ENCODE data around the gene SCN4B. TPM values are rescaled to one million over a fixed set of nuclear protein-coding genes. Genes with fewer than 3 reads are reported as not detected.

The SCN4B gene
- polyA plus RNA-seq, 1 experiment, result 0.43 TPM

- DNase-seq (ENCODE audit: low read depth), result no peak
- ChIA-PET POLR2A (no interaction called here), CTCF (interaction anchor here (1.0 kb wide), 1 partner anchor 20 kb away, joined by 3 read pairs; no protein-coding TSS in a partner anchor)
- H3K27me3 ChIP-seq (ENCODE audit: control insufficient read depth, insufficient read depth, low read length), result peaks cover 6% of the 10 kb centered on the region
- no peak overlapping the region for H3K4me3 ChIP-seq (ENCODE audit: low read depth, low read length)
- no peaks in the 10 kb centered on the region for H3K36me3 ChIP-seq (ENCODE audit: control insufficient read depth, insufficient read depth, low read length)
- TF ChIP-seq CTCF (IDR thresholded peaks at IDR 0.05; ENCODE audit: insufficient read depth, low read depth, low read length), result no peak
These were observed 12.3 kb upstream of the SCN4B start for GRCh38 chr11:118164885-118165284.

DNA sequence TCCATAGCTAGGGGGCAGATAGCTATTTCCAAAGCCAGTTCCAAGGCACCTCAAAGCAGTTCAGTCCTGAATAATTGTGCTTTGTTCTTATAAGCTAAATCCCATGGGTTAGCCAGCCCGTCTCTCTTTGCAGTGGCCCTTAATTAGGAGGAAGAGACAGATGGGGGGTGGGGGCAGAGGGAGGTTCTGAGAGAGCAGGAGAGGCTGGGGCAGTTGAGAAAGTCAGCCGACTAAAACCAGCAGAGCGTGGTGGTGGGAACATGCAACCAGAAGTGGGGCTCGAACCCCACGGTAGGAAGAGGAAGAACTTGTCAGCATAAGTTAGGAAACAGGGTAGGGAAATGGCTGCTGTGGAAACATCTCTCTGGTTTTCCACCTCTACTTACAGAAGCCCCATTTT, 10.9 kb upstream of the SCN4B start:
- POLR2A ChIA-PET, result no interaction called here
- no peak for DNase-seq (ENCODE audit: low read depth)
- no peak overlapping the region for H3K4me3 ChIP-seq (ENCODE audit: low read depth, low read length)
- TF ChIP-seq CTCF (IDR thresholded peaks at IDR 0.05; ENCODE audit: insufficient read depth, low read depth, low read length), result no peak
- peaks cover 12% of the 10 kb centered on the region for H3K27me3 ChIP-seq (ENCODE audit: control insufficient read depth, insufficient read depth, low read length)
- CTCF ChIA-PET, result interaction anchor here (0.9 to 1.4 kb wide), 3 partner anchors 8 to 113 kb away, joined by 3 to 4 read pairs (median 4); no protein-coding TSS in a partner anchor
- H3K36me3 ChIP-seq (ENCODE audit: control insufficient read depth, insufficient read depth, low read length), result no peaks in the 10 kb centered on the region

DNA sequence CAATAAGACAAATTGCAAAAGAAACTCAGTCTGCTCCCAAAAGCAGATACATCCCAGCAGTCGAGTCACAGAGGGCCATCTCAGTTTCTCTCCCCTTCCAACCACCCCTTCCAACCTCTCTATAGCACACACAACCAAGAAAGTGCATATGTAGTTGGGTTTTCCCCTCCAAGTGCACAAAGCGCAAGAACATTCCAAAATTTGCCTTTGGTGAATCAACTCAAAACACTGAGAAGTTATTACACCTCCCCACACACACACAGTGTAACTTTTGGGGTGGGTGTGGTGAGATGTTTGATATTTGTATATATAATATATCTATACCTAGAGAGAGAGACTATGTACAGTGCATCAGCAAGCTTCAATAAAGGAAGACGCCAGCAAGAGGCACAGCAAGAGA, 10.2 kb upstream of the SCN4B start:
- Histone ChIP-seq H3K27me3 (ENCODE audit: control insufficient read depth, insufficient read depth, low read length) (peaks cover 18% of the 10 kb centered on the region), H3K4me3 (ENCODE audit: low read depth, low read length) (no peak overlapping the region), H3K36me3 (ENCODE audit: control insufficient read depth, insufficient read depth, low read length) (no peaks in the 10 kb centered on the region)
- no peak for DNase-seq (ENCODE audit: low read depth)
- CTCF ChIA-PET, result interaction anchor here (0.9 to 1.4 kb wide), 2 partner anchors 9 to 18 kb away, joined by 4 read pairs; no protein-coding TSS in a partner anchor
- POLR2A ChIA-PET, result no interaction called here
- TF ChIP-seq CTCF (IDR thresholded peaks at IDR 0.05; ENCODE audit: insufficient read depth, low read depth, low read length), result no peak

- no peak for TF ChIP-seq CTCF (IDR thresholded peaks at IDR 0.05; ENCODE audit: insufficient read depth, low read depth, low read length)
- ChIA-PET CTCF (no interaction called here), POLR2A (no interaction called here)
- no peaks in the 10 kb centered on the region for H3K36me3 ChIP-seq (ENCODE audit: control insufficient read depth, insufficient read depth, low read length)
- DNase-seq (ENCODE audit: low read depth), result no peak
- peaks cover 29% of the 10 kb centered on the region for H3K27me3 ChIP-seq (ENCODE audit: control insufficient read depth, insufficient read depth, low read length)
- no peak overlapping the region for H3K4me3 ChIP-seq (ENCODE audit: low read depth, low read length)
These were observed 9.2 kb upstream of the SCN4B start for GRCh38 chr11:118161786-118162185.

- Histone ChIP-seq H3K4me3 (ENCODE audit: low read depth, low read length) (no peak overlapping the region), H3K36me3 (ENCODE audit: control insufficient read depth, insufficient read depth, low read length) (no peaks in the 10 kb centered on the region), H3K27me3 (ENCODE audit: control insufficient read depth, insufficient read depth, low read length) (peaks cover 62% of the 10 kb centered on the region)
- POLR2A ChIA-PET, result no interaction called here
- no peak for DNase-seq (ENCODE audit: low read depth)
- TF ChIP-seq CTCF (IDR thresholded peaks at IDR 0.05; ENCODE audit: insufficient read depth, low read depth, low read length), result no peak
- CTCF ChIA-PET, result interaction anchor here (1.5 to 5.7 kb wide), 2 partner anchors 11 to 14 kb away, joined by 4 to 60 read pairs; no protein-coding TSS in a partner anchor
These were observed 4.7 kb upstream of the SCN4B start for GRCh38 chr11:118157186-118157895.
